Caco-2 (cell line): ENCODE measurements around the gene ZCCHC2. TPM values are rescaled to one million over a fixed set of nuclear protein-coding genes. Genes with fewer than 3 reads are reported as not detected.

Source experiments
- BruUV-seq: library from RNA; stranded (reverse); fragments of 400-500 nt; replicated peaks from 2 replicates; lab custom pipeline; 2021; lab: Mats Ljungman, UMichigan
- CTCF ChIA-PET: fragments of 300-600 bp; sonication (Branson Sonifier 250); formaldehyde crosslinking; loops from one replicate; lab custom pipeline; 2022; ENCODE audit warnings: antibody characterized with exemption; lab: Charles Lee
- POLR2A ChIA-PET: fragments of 300-600 bp; sonication (Branson Sonifier 250); formaldehyde crosslinking; loops from one replicate; lab custom pipeline; 2022; ENCODE audit warnings: antibody characterized with exemption; lab: Charles Lee
- DNase-seq, 2 experiments: peaks; one replicate each; pipeline versions ENCODE4 v3.0.0 to v3.0.0-alpha.2; 2020 to 2022
- H3K27me3 ChIP-seq: replicated peaks from 2 replicates; pipeline ENCODE4 v1.6.0; 2011; ENCODE audit warnings: low read length; ENCODE audit not compliant: control insufficient read depth, insufficient read depth
- H3K36me3 ChIP-seq: 2 replicates; pipeline ENCODE4 v1.5.1; 2011; ENCODE audit warnings: low read length; ENCODE audit not compliant: control insufficient read depth, insufficient read depth
- H3K4me1 ChIP-seq: fragments of 250-450 bp; sonication (Bioruptor Pico); 2 replicates; pipeline ENCODE4 v1.5.1; 2020; ENCODE audit warnings: mild to moderate bottlenecking
- H3K4me3 ChIP-seq: 2 replicates; pipeline ENCODE4 v1.5.1; 2011; ENCODE audit warnings: low read depth, mild to moderate bottlenecking, control low read depth, low read length
- H3K9me3 ChIP-seq: fragments of 250-450 bp; sonication (Bioruptor Pico); 2 replicates; pipeline ENCODE4 v1.5.1; 2020; ENCODE audit warnings: mild to moderate bottlenecking, moderate library complexity
- H3K27ac Mint-ChIP-seq: one replicate; pipeline ENCODE4 v1.8.0; 2022; ENCODE audit warnings: mixed read lengths; ENCODE audit not compliant: unreplicated experiment
- H3K27me3 Mint-ChIP-seq: one replicate; pipeline ENCODE4 v1.8.0; 2022; ENCODE audit warnings: mixed read lengths; ENCODE audit not compliant: insufficient read depth, unreplicated experiment
- H3K36me3 Mint-ChIP-seq: one replicate; pipeline ENCODE4 v1.8.0; 2022; ENCODE audit warnings: mild to moderate bottlenecking, mixed read lengths; ENCODE audit not compliant: insufficient read depth, unreplicated experiment
- H3K4me1 Mint-ChIP-seq: one replicate; pipeline ENCODE4 v1.8.0; 2022; ENCODE audit warnings: low read depth, mixed read lengths; ENCODE audit not compliant: unreplicated experiment
- H3K4me3 Mint-ChIP-seq: one replicate; pipeline ENCODE4 v1.8.0; 2022; ENCODE audit warnings: mild to moderate bottlenecking, moderate library complexity, mixed read lengths; ENCODE audit not compliant: unreplicated experiment
- H3K9me3 Mint-ChIP-seq: one replicate; pipeline ENCODE4 v1.8.0; 2022; ENCODE audit warnings: mixed read lengths; ENCODE audit not compliant: unreplicated experiment
- CTCF ChIP-seq, 2 experiments: fragments of 200-600 bp in 1 of 2; IDR thresholded peaks; 1 replicate in 1 of 2; 2 replicates in 1 of 2; pipeline versions ENCODE4 v1.5.1 to v1.8.0; 2011 to 2022; ENCODE audit warnings: antibody characterized with exemption in 1 of 2, control low read depth in 1 of 2, inconsistent platforms in 1 of 2, low read depth in 1 of 2, low read length in 1 of 2, mild to moderate bottlenecking in 1 of 2, moderate library complexity in 1 of 2; ENCODE audit not compliant: insufficient read depth in 1 of 2, severe bottlenecking in 1 of 2, unreplicated experiment in 1 of 2
- intact Hi-C: fragments of 100-400 bp; cut with micrococcal nuclease; formaldehyde crosslinking; loops from one replicate; pipeline ENCODE4 v1.10.0; 2022; ENCODE audit not compliant: unreplicated experiment
- total RNA-seq: library from RNA; stranded (reverse); gene quantifications from 2 replicates; pipeline ENCODE4 v1.2.3, GENCODE V29; 2022

ZCCHC2 gene
- total RNA-seq, 1 experiment from 2014 or later, result 6.9 TPM

DNA sequence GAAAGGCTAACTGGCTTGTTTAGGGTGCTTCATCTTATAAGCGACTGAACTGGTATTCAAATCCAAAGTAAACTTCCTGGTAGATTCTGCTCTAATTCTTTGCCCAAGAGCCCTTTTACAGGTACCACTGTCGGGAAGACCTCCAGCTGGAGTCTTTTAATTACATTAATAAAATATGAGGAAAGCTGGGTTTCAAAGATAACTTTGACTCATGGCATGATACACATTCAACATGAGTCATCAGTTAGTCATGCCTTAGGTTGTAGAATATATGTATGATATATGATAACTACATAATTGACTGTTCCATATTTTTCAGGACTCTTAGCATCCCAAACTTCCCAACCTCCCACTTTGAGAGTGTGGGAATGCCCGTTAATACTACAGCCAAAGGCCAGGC is 32.3 kb downstream of the ZCCHC2 start:
- no peaks in the 10 kb centered on the region for H3K36me3 Mint-ChIP-seq
- no peak overlapping the region for H3K4me3 Mint-ChIP-seq
- ChIA-PET CTCF (no interaction called here), POLR2A (no interaction called here)
- Histone ChIP-seq H3K36me3 (no peaks in the 10 kb centered on the region), H3K27me3 (no peaks in the 10 kb centered on the region), H3K4me1 (no peaks in the 10 kb centered on the region), H3K9me3 (no peaks in the 10 kb centered on the region), H3K4me3 (no peak overlapping the region)
- no peaks in the 10 kb centered on the region for H3K27me3 Mint-ChIP-seq
- no TSS peak for BruUV-seq
- no peak for TF ChIP-seq CTCF (IDR thresholded peaks at IDR 0.05; ENCODE audit: insufficient read depth in 1 of 2, low read depth in 1 of 2, low read length in 1 of 2, severe bottlenecking in 1 of 2, unreplicated experiment in 1 of 2)
- H3K9me3 Mint-ChIP-seq, result no peaks in the 10 kb centered on the region
- intact Hi-C loops, result no loop called here
- H3K27ac Mint-ChIP-seq, result no peak overlapping the region
- no peak for DNase-seq
- H3K4me1 Mint-ChIP-seq, result no peaks in the 10 kb centered on the region

- POLR2A ChIA-PET, result no interaction called here
- TF ChIP-seq CTCF (IDR thresholded peaks at IDR 0.05; ENCODE audit: insufficient read depth in 1 of 2, low read depth in 1 of 2, low read length in 1 of 2, severe bottlenecking in 1 of 2, unreplicated experiment in 1 of 2), result no peak
- no peaks in the 10 kb centered on the region for H3K27me3 Mint-ChIP-seq
- no peak overlapping the region for H3K27ac Mint-ChIP-seq
- Histone ChIP-seq H3K9me3 (no peaks in the 10 kb centered on the region), H3K36me3 (no peaks in the 10 kb centered on the region), H3K4me1 (no peaks in the 10 kb centered on the region), H3K4me3 (no peak overlapping the region), H3K27me3 (no peaks in the 10 kb centered on the region)
- H3K9me3 Mint-ChIP-seq, result no peaks in the 10 kb centered on the region
- no peaks in the 10 kb centered on the region for H3K4me1 Mint-ChIP-seq
- H3K4me3 Mint-ChIP-seq, result no peak overlapping the region
- CTCF ChIA-PET, result no interaction called here
- DNase-seq, result no peak
- no TSS peak for BruUV-seq
- no peaks in the 10 kb centered on the region for H3K36me3 Mint-ChIP-seq
- intact Hi-C loops, result no loop called here
These were observed 33.6 kb downstream of the ZCCHC2 start for GRCh38 chr18:62556397-62556796.

DNA sequence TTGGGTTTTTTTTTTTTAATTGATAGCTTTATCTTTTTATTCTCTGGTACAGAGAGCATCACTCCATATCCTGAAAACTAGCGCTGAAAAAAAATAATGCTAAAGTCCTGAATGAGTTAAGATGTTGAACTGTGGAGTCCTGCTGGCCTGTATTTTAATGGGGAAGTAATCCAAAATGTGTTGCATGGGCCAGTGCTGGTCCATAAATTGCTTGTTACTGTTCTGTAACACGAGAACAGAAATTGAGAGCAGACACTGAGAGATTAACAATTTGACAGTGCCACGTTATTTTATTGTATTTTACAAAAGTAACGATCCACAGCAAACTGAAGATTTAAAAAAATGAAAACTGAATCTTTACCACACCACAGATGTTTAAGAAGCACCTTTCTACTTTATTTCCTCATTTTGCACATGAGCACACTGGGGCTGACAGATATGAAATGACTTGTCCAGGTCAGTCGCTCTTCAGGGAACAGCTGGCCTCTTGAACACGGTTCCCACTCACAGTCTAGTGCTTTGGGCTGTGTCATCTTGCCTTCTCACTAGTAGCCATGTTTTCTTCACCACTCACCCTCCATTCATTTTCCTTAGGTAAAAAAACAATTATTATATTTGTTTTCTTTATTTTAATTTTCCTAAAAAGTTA is 35.3 kb downstream of the ZCCHC2 start:
- Mint-ChIP-seq H3K27ac (no peak overlapping the region), H3K9me3 (no peaks in the 10 kb centered on the region), H3K4me3 (no peak overlapping the region), H3K36me3 (peaks cover 12% of the 10 kb centered on the region), H3K27me3 (no peaks in the 10 kb centered on the region), H3K4me1 (no peaks in the 10 kb centered on the region)
- no peaks in the 10 kb centered on the region for H3K27me3 ChIP-seq
- no TSS peak for BruUV-seq
- POLR2A ChIA-PET, result no interaction called here
- no peaks in the 10 kb centered on the region for H3K4me1 ChIP-seq
- intact Hi-C loops, result no loop called here
- TF ChIP-seq CTCF (IDR thresholded peaks at IDR 0.05; ENCODE audit: insufficient read depth in 1 of 2, low read depth in 1 of 2, low read length in 1 of 2, severe bottlenecking in 1 of 2, unreplicated experiment in 1 of 2), result no peak
- no peaks in the 10 kb centered on the region for H3K36me3 ChIP-seq
- no peaks in the 10 kb centered on the region for H3K9me3 ChIP-seq
- no peak overlapping the region for H3K4me3 ChIP-seq
- DNase-seq, result no peak
- CTCF ChIA-PET, result no interaction called here
